HG03025 (cell line): ENCODE data around the gene HERC2.

ENCODE experiments used
- ATAC-seq: cut with Tn5 transposase; IDR thresholded peaks from one replicate; pipeline ENCODE4 v1.9.1; 2021; ENCODE audit warnings: mild to moderate bottlenecking, moderate library complexity; ENCODE audit not compliant: unreplicated experiment, low FRiP score

Gene HERC2

DNA sequence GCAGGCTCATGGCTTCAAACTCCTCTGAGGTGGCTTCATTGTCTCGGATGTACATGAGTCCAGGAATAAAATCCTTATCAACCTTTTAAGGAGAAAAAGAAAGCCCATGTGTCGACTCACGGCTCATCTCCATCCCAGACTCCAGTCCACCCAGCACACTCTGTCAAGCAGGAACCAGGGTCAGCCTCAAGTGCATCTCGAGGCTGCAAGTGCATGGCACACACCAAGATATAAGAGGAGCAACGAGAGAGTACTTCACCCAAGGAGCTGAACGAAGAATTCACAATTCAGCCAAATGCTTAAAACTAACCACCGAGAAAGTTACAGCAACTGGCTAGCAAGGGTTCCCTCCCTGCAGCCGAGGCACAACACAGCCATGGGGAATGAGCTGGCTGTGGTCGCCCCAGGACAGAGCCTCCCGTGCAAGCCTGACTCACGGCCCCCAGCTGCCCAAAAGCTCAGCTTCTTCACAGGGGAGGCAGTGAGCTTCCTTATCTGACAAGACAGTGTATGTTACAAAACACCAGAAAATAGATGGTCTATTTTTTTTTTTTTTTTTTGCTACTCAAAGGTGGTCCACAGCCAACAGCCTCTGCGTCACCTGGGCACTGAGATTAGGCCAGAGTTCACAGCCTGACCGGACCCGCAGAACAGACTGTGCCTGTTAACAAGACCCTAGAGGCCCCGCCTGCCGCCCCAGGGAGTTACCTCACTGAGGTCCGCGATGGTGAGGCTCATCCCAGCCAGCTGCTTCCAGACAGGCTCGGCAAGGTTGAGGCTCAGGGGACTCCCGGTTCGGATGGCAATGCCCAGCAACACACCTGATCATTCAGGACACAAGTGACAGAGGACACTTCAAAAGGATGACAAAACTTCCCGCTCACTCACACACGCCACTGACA, 207.0 kb downstream of the HERC2 start:
- ATAC-seq, result no peak

DNA sequence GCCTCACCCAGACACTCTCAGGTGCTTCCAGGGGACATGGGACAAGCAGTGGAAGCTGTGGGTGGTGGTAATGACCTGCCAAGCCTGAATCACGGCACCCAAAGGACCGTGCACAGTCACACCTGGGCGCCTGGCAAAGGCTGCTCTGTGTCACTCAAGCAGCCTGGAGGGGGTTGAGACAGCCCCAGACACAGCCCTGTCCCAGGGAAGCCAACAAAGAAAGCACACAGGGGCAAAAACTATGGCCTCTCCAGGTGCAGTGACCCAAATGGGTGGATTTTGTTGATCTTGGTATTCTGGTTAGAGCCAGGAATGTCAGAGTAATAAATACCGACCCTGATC, 207.9 kb downstream of the HERC2 start:
- ATAC-seq, result no peak

DNA sequence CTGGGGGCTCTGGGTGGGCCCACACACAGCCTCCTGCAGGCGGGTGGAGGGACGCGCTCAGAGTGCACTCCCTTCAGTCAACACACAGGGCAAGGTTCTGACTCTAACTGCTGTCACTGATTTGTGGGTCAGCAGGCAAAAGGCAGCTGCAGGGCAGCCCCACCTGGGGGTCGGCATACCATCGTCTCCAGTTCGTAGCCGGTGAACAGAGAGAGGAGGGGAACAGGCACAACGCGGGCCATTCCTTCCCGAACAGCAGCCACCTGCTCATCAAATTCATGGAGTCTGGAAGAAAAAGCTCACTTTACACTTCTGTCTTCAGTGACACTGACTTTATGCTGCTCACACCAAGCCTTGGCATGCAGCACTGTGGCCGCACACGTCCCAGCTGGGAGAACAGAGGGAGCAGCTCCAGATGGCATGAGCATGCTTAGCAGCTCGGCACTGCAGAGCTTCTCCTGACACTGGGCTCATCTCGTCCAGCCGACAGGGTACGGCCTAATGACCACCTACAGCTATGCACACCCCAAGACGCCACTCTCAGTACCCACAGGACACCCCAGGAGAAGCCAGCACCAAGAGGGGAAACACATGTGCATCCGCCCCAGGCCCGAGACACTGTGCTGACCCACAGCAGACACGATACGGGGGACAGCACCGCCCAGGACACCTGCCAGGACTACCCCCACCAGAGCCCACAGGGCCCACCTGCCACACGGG, 208.4 kb downstream of the HERC2 start:
- ATAC-seq, result no peak

DNA sequence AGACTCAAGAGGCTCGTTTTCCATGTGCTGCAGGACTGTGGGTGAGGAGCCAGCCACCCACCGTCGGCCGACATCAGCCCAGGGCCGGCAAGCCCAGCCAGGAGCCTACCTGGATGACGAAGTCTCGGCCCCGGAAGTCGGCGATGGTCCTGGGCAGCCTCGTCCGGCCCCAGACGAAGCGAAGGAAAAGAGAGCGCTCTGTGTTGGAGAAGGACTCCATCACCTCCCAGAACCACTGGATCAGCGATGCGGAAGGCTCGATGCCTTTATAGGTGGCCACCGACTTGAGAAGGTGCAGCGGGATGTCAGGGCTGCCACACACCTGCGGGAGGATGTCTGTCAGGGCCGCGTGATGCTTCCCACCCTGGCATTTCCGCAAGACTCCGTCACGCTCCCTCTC, 209.0 kb downstream of the HERC2 start:
- ATAC-seq, result no peak

DNA sequence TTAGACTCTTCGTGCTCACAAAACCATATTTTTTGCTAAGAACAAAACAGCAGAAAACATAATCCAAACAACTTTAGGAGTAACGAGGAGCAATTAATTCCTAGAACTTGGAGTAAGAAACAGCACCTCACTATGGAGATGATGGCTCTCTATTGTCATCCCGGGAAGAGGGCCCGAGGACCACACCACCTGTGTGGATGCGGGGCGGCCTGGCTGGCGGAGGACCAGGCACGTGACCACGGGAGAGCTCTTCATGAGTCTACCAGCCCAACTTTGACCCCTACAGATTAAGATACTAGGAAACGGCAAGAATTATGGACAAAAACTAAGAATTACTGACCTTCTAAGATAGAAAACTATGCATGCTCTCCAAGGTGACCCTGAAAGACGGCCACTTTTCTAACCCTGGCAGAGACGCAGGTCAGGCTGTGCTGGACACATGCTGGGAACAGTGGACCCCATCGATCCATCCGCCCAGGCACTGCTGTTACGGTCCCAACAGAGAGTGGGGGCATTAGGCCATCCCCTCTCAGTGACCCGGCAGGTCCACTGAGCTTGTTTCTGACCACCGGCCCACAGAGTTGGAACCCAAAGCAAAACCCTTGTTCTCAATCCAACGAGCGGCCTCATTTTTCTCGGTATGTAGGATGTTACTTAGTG, 209.7 kb downstream of the HERC2 start:
- no peak for ATAC-seq

DNA sequence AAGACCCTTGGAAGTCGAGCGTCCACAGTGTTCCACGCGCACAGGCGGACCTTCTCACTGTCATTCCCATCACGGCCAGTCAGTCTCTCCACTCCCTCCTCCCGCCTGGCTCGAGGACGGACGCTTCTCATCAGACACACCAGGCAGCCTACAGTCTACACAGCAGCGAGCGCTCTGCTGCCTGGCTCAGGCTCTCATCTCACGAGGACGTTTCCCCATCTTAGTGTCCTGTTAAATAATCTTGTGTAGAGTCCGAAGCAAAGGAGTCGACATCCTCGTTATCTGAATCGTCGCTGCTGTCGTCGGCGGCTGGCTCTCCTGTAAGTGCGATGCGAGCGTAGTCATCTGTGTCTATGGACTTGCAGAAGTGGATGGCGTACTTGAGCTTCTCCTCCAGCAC, 210.4 kb downstream of the HERC2 start:
- ATAC-seq, result no peak

DNA sequence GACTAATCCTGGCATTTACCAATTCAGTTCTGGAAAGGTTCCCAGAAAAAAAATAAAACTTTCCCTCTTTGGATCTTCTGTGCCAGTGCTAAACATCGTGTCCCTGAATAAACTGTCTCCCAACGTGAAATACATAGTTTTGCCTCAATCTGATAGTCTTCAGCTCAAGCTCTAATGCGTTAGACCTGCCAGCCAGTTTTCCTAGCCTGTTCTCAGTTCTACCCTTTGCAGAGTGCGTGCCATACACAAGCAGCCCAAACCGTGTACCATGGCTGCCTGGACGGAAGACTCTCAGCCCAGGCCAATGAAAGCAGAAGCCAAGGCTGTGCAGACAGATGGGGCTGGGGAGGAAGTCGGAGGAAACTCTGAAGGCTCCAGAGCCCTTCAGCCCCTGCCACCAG, 211.5 kb downstream of the HERC2 start:
- ATAC-seq, result no peak

DNA sequence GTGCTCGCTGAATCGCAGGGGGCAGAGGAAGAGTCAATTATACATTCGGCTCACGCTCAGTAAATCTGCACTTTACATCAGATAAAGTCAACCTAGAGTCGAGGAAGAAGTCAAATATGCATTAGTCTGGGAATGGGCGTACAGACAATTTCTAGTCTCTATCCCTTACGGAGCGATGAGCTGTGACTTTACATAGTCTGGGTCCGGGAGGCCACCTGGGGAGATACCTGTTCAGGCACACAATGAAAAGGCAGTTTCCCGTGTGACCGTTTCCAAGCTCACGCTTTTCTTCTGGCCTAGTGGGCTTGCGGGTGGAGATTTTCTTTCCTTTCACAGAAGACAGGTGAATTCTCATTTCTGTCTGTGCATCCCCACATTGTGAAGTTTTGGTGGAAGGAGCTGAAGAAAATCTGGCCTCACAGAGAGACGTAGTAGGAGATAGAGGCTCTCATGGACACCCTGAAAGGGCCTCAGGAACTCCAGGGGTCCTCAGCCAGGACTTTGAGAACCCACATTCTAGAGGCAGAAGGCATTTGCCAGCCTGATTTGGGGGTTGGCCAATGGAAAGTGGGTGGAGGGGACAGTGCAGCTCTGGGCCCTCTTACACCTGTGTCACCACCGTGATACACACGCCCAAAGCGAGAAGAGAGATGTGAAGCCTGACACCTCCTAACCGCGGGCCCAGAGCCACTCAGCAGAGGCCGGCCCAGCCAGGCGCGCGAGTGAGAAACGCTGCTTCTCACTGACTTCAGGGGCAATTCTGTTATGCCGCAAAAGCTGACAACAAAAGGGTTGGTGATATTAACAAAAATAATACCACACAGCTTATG, 212.1 kb downstream of the HERC2 start:
- ATAC-seq, result no peak

DNA sequence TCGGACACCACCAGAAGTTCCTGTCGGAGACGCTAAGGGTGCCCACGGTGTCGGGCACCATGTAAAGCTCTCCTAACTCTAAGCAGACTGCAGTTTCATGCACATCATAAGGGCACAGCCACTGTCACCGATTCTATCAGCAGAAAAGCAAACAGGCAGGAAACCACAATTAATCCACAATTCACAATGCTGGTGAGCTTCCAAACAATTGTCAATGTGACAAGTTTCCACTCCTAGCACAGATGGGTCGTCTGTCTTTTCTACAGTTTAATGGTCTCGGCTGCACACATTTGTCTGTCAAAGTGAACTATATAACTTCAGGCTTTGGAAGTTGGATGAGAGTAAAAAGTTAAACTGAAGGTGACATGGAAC, 214.1 kb downstream of the HERC2 start:
- ATAC-seq, result no peak

DNA sequence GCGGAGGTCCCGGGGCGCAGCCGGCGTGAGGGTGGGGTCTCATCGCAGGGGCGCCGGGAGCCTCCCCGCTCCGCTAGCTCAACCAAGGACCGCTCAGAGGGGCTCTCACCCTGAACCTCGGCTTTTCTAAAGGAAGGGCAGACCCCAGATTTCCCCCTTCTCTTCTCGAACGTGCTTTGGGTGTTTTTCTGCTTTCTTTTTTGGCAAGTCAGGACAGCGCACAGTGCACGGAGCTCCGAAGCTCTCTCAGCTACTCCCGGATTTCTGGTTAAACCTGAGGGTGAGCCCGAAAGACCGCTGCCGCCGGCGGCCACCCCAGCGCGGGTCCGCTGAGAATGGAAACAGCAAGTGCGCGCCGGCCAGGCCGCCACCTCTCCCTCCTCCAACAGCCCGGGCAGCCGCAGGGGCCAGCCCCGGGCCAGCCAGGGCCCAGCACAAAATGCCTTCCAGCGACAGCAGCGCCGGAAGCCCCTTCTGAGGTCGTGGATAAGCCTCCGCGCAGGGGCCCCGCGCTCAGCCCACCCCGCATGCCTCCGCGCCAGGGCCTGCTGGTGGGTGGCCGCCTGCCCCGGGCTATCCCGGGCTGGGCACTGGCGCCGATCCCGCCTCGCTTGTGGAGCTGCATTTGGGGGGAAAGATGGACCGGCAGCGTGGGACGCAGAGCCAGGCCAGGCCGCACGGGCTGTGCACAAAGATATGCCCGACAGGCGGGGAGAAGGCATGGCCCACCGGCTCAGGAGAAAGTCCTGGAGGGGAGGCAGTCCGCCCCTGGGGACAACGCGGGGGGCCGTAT, 214.7 kb downstream of the HERC2 start:
- no peak for ATAC-seq

DNA sequence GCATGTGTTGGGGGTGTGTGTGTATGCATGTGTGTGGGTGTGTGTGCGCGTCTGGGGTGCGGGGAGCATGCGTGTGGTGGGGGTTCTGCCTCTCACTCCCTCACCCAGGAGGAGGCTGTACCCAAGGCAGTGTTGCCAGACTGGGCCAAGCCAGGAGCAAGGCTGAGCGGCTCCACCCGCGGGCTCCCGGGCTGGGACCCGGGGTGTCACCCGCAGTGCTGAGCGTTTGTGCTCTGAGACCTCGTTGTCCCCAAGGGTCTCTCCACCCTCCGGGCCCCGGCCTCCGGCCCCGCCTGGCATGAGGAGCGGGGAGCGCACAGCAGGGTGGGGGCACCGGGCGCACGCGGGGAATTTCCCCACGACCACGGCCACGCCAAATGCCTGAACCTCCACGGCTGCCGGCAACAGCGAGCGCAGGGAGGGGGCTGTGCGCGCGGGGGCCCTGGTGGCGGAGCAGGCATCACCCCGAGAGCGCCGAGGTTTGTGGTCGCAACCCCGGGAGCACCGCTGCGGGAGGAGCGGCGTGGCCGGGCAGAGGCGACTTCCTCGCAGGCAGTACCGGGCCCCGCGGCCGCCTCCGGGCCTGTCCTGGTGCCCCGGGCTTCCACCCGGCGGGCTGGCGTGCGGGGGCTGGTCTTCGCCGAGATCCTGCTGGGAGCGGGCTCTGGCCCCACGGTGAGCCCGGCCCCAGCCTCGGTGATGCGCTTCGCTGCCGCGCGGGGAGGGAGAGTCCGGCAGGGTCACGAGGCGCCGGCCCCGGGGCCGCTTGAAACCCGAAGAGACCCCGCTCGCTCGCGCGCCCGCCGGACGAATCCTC, 215.5 kb downstream of the HERC2 start:
- ATAC-seq, result no peak

DNA sequence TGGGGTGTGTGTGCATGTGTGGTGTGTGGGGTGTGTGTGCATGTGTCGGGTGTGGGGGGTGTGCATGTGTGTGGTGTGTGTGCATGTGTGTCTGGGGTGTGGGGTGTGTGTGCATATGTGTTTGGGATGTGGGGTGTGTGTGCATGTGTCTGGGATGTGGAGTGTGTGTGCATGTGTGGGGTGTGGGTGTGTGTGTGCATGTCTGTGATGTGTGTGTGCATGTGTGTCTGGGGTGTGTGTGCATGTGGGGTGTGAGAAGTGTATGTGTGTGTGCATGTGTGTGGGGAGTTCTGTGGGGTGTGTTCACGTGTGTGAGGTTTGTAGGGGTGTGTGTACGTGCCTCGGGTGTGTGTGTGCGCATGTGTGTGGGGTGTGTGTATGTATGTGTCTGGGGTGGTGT, 216.2 kb downstream of the HERC2 start:
- ATAC-seq, result no peak

DNA sequence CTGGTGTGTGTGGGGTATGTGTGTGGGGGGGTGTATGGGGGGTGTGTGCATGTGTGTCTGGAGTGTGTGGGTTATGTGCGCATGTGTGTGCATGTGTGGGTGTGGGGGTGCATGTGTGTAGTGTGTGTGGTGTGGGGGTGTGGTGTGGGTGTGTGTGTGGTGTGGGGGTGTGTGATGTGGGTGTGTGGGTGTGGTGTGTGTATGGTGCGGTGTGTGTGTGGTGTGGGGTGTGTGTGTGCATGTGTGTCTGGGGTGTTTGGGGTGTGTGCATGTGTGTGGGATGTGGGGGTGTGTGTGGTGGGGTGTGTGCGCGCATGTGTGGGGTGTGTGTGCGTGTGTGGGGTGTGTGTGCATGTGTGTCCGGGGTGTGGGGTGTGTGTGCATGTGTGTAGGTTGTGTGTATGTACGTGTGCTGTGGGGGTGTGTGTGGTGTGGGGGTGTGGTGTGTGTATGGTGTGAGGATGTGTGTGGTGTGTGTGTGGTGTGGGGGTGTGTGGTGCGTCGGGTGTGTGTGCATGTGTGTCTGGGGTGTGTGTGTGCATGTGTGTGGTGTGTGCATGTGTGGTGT, 216.7 kb downstream of the HERC2 start:
- no peak for ATAC-seq

DNA sequence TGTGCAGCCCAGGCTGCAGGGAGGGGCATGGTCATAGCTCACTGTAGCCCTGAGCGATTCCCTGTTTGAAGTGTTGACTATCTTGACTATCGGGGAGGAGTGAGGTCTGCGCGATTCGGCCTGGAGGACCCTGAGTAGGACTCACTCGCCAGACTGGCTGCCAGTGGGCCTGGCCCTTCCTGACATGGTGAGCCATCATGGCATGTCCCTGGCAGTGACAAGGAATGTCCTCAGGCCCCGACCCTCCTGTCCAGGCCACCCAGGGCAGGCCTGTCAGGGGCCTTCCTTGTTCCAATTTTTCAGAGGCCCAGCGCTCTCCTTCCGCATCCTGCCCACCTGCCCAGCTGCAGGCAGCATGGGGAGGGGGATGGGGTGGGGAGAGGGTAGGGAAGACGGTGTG, 217.7 kb downstream of the HERC2 start:
- ATAC-seq, result no peak

DNA sequence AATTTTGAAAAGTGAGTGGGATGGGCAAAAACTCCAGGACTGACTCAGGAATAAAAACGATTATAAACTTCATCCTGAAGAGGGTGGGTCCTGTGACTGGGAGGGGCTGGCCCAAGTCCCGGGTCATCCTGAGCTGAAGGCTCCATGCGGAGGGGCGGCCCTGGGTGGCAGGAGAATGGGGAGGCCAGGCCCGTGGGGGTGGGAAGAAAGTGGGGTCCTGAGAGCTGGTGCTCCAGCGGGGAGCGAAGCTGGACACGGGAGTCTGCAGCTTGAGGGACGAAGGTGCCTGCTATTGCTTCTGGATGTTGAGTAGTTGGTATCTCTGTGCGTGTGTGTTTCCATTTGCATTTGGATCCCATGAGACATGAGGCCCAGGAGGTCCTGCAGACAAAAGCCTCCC, 218.1 kb downstream of the HERC2 start:
- no peak for ATAC-seq

DNA sequence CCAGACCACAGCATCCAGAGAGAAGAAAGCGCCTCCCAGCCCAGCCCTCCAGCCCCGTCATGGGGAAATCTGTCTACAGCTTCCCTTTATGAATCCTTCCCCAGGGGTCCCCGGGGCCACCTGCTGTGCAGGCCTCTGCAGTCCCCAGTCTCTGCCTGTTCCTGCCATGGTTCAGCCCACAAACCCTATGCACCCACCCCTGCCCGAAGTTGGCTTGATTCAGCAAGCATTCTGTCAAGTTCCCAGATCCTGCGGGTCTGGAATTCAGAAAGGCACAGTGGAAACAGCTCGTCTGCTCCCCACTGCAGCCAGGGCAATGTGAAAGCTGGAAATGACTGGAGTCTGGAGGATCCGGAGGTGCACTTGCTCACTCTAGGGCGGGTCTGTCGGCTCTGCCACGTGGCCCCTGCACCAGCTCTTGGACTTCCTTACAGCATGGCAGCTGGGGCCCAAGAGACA, 220.0 kb downstream of the HERC2 start:
- ATAC-seq, result no peak

DNA sequence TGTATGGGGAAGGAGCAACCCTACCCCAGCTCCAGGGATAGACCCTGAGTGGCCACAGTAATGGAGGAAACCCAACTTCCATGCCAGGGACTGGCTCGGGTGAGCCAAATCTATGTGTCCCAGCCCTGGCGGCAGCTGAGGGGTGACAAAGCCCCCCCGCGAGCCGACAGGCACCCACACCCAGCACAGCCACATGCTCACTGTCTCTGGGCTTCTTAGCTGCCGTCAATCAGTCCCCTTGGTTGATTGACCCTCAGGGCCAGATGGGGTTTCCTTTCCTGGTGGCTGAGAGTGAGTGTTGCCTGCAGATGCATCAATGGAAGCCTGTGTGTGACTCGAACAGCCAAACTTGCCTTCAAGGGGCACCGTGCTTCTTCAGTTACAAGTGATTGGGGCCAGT, 220.8 kb downstream of the HERC2 start:
- ATAC-seq, result no peak

DNA sequence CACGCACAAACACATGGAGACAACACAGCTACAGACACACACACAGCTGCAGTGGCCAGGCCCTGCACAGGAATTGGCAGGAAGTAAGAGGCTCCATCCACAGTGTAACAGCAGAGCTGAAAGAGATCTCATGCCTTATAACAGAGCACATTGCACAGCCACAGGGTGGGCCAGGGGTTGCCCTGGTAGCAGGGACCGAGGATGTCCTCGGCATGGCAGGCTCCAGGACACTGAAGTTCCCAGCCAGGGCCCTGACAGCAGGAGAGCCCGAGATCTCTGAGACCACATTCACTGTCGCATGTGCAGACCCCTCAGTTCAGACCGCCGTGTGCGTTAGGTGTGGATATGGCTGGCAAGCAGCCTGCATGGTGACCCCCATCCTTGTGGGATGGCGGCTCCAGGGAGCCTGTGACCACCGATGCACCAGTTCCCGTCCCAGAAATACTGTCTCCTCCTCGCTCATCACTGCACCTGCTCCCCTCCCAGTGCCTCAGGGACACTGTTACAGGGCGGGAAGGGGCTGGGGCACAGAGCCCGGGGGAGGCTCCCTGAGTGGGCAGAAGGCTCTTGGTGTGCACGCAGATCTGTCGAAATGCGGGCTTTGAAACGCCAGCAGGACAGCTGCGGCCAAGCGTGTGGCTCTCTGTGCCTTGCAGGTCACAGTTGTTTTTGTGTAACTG, 221.3 kb downstream of the HERC2 start:
- no peak for ATAC-seq
